Activated CD4-positive, alpha-beta T cell treated with anti-CD3 and anti-CD28 coated beads for 48 hours (primary cell): Measurements from ENCODE around the gene GRM7.

ENCODE experiments used
- DNase-seq: peaks from one replicate; pipeline ENCODE4 v3.0.0-alpha.2; 2020

Gene GRM7

GRCh38 chr3:7607676-7608075 lies 746.8 kb downstream of the GRM7 start:
- no peak for DNase-seq

GRCh38 chr3:7610634-7611033 lies 749.7 kb downstream of the GRM7 start:
- no peak for DNase-seq

GRCh38 chr3:7615043-7615442 lies 754.1 kb downstream of the GRM7 start:
- no peak for DNase-seq

GRCh38 chr3:7618606-7619005 lies 757.7 kb downstream of the GRM7 start:
- no peak for DNase-seq

- DNase-seq = no peak
Measured at GRCh38 chr3:7620401-7620800, 759.5 kb downstream of the GRM7 start.

- no peak for DNase-seq
Measured at GRCh38 chr3:7621046-7621630, 760.2 kb downstream of the GRM7 start.

- DNase-seq = no peak
Measured at GRCh38 chr3:7621651-7622050, 760.7 kb downstream of the GRM7 start.

GRCh38 chr3:7625021-7625420 lies 764.1 kb downstream of the GRM7 start:
- DNase-seq = no peak

GRCh38 chr3:7630351-7630911 lies 769.5 kb downstream of the GRM7 start:
- no peak for DNase-seq

GRCh38 chr3:7630925-7631324 lies 770.0 kb downstream of the GRM7 start:
- DNase-seq = no peak

GRCh38 chr3:7632305-7632704 lies 771.4 kb downstream of the GRM7 start:
- no peak for DNase-seq

- no peak for DNase-seq
Measured at GRCh38 chr3:7637694-7638093, 776.8 kb downstream of the GRM7 start.

GRCh38 chr3:7638103-7638502 lies 777.2 kb downstream of the GRM7 start:
- no peak for DNase-seq

GRCh38 chr3:7640787-7641186 lies 779.9 kb downstream of the GRM7 start:
- DNase-seq = no peak

GRCh38 chr3:7646851-7647250 lies 785.9 kb downstream of the GRM7 start:
- no peak for DNase-seq

GRCh38 chr3:7650466-7650865 lies 789.6 kb downstream of the GRM7 start:
- DNase-seq = no peak

GRCh38 chr3:7651274-7651673 lies 790.4 kb downstream of the GRM7 start:
- no peak for DNase-seq

- no peak for DNase-seq
Measured at GRCh38 chr3:7657214-7658112, 796.5 kb downstream of the GRM7 start.

- no peak for DNase-seq
Measured at GRCh38 chr3:7658294-7658693, 797.4 kb downstream of the GRM7 start.

- no peak for DNase-seq
Measured at GRCh38 chr3:7659079-7659478, 798.2 kb downstream of the GRM7 start.

GRCh38 chr3:7663771-7664170 lies 802.9 kb downstream of the GRM7 start:
- DNase-seq = no peak

- DNase-seq = no peak
Measured at GRCh38 chr3:7667774-7668173, 806.9 kb downstream of the GRM7 start.

- DNase-seq = no peak
Measured at GRCh38 chr3:7669641-7670040, 808.7 kb downstream of the GRM7 start.

GRCh38 chr3:7678521-7678920 lies 817.6 kb downstream of the GRM7 start:
- DNase-seq = no peak
